GM23338 (cell line): Measurements from ENCODE around the gene GLCCI1.
"Not testable (repeated sequence)": the region's sequence is repeated elsewhere in the genome, so short reads cannot be mapped to it uniquely, and the experiment has no call there.

Experiments used
- CTCF ChIP-seq, 2 experiments: fragments of 200-600 bp in 1 of 2; sonication (generic) in 1 of 2; conservative IDR thresholded peaks; 2 replicates each; pipeline versions ENCODE4 v1.5.1 to v1.6.1; 2016 to 2017; ENCODE audit warnings: antibody characterized with exemption in 2 of 2, low read depth in 2 of 2, mild to moderate bottlenecking in 2 of 2, moderate library complexity in 1 of 2
- EZH2 ChIP-seq: fragments of 200-600 bp; sonication (generic); IDR thresholded peaks from one replicate; pipeline ENCODE4 v1.8.0; 2017; ENCODE audit warnings: antibody characterized with exemption, mild to moderate bottlenecking, low read depth; ENCODE audit not compliant: unreplicated experiment
- NANOG ChIP-seq: IDR thresholded peaks from 2 replicates; pipeline ENCODE4 v1.6.1; 2016; ENCODE audit warnings: antibody characterized with exemption, borderline replicate concordance
- POLR2AphosphoS5 ChIP-seq: IDR thresholded peaks from 2 replicates; pipeline ENCODE4 v1.6.1; 2016; ENCODE audit warnings: antibody characterized with exemption, low read depth
- REST ChIP-seq: IDR thresholded peaks from one replicate; pipeline ENCODE4 v1.6.1; 2018; ENCODE audit warnings: antibody characterized with exemption; ENCODE audit not compliant: unreplicated experiment

GRCh38 chr7:7995348-7995747 is 26.8 kb downstream of the GLCCI1 start:
- TF ChIP-seq CTCF (conservative IDR thresholded peaks at IDR 0.05; ENCODE audit: low read depth in 2 of 2); POLR2AphosphoS5; EZH2; REST; NANOG: not testable (repeated sequence)
